Measurements from ENCODE around the gene METTL27.

DNA sequence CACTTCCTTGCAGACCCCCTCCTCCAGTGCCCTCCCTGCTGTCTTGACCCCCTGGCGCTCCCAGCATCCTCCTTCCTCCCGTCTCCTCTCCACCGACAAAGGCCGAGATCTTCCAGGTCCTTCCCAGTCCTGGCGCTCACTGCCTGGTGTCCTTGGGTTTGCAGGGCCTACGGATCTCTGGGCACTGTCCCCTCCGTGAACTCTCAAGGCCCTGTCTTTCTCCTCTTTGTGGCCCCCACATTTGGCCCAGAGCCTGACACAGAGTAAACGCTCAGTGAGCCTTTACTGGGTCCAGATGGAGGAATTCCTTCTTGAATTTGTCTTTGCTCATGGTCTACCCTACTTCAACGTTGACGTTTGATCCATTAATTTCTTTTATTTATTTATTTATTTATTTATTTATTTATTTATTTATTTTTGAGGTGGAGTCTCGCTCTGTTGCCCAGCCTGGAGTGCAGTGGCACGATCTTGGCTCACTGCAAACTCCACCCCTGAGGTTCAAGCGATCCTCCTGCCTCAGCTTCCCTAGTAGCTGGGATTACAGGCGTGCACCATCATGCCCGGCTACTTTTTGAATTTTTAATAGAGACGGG is 48.3 kb upstream of the METTL27 start:
- TF ChIP-seq POLR2A (IDR thresholded peaks at IDR 0.05; ENCODE audit: low read depth, low read length) (no peak), POLR2AphosphoS5 (IDR thresholded peaks at IDR 0.05; ENCODE audit: low read depth, low read length) (no peak)

All from GM12891 (cell line).